Panc1 (cell line): ENCODE results near the gene ALDH1A3.

ENCODE experiments used
- CTCF ChIP-seq: fragments of 450-650 bp; IDR thresholded peaks from 2 replicates; pipeline ENCODE4 v1.5.1; 2017; ENCODE audit warnings: mild to moderate bottlenecking
- POLR2AphosphoS5 ChIP-seq: IDR thresholded peaks from 2 replicates; pipeline ENCODE4 v1.6.1; 2012; ENCODE audit warnings: mild to moderate bottlenecking, low read depth, low read length, moderate library complexity
- REST ChIP-seq, 2 experiments: IDR thresholded peaks; 2 replicates each; pipeline ENCODE4 v1.6.1; 2011 to 2012; ENCODE audit warnings: low read depth in 2 of 2, control low read depth in 1 of 2, low read length in 1 of 2, mild to moderate bottlenecking in 1 of 2, moderate library complexity in 1 of 2; ENCODE audit not compliant: insufficient read depth in 1 of 2

DNA sequence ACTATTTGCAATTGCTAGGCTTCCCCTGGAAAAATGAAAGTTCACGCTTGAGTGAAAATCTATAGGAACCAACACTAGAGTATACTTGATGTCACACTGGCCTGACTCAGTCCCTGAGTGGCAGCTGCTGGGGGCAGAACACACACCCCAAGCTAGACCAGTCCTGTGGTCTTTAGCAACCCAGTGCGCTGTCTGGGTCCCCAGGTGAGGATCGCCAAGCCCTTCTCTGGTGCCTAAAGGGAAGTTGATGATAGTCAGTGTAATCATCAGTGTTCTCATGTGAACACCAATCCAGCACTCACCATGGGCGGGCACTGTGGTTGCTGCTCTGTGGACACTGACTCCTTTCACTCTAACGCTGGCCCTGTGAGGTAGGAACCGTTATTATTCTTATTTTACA lies 11.2 kb downstream of the ALDH1A3 start:
- no peak for TF ChIP-seq CTCF
- TF ChIP-seq POLR2AphosphoS5, result no peak
- TF ChIP-seq REST (IDR thresholded peaks at IDR 0.05; ENCODE audit: insufficient read depth in 1 of 2, low read depth in 2 of 2, low read length in 1 of 2), result no peak
